SK-N-MC (cell line): ENCODE results near the gene NEURL1.

Experiments used
- DNase-seq: peaks from one replicate; pipeline ENCODE4 v3.0.0-alpha.2; 2011; ENCODE audit warnings: low read depth, low spot score
- H3K27ac ChIP-seq: fragments of 200-600 bp; sonication (generic); 2 replicates; pipeline ENCODE4 v1.5.1; 2016; ENCODE audit warnings: mixed run types
- H3K36me3 ChIP-seq: fragments of 200-600 bp; sonication (generic); 2 replicates; pipeline ENCODE4 v1.6.1; 2017; ENCODE audit warnings: antibody characterized with exemption, low read length, mixed read lengths; ENCODE audit not compliant: insufficient read depth
- H3K4me3 ChIP-seq: fragments of 200-600 bp; sonication (generic); 2 replicates; pipeline ENCODE4 v1.5.1; 2016
- H3K9ac ChIP-seq: fragments of 200-600 bp; sonication (generic); 2 replicates; pipeline ENCODE4 v1.8.0; 2017; ENCODE audit warnings: mixed run types, mixed read lengths; ENCODE audit not compliant: insufficient read length
- H3K9me3 ChIP-seq: fragments of 200-600 bp; sonication (generic); 2 replicates; pipeline ENCODE4 v1.6.1; 2017; ENCODE audit warnings: low read depth, mild to moderate bottlenecking, antibody characterized with exemption, low read length, moderate library complexity, mixed read lengths
- EZH2 ChIP-seq: fragments of 200-600 bp; sonication (generic); IDR thresholded peaks from one replicate; pipeline ENCODE4 v1.6.1; 2017; ENCODE audit warnings: antibody characterized with exemption
- FOXP2 ChIP-seq: optimal IDR thresholded peaks from 2 replicates; pipeline ENCODE3; 2011; ENCODE audit warnings: mild to moderate bottlenecking, moderate library complexity; ENCODE audit not compliant: insufficient read depth; ENCODE audit errors: extremely low read length, control extremely low read depth
- POLR2AphosphoS5 ChIP-seq: IDR thresholded peaks from 2 replicates; pipeline ENCODE4 v1.6.1; 2012; ENCODE audit warnings: mild to moderate bottlenecking, low read depth, low read length, borderline replicate concordance

Gene NEURL1

GRCh38 chr10:103543617-103544525, 50.4 kb downstream of the NEURL1 start:
- no peak overlapping the region for H3K9ac ChIP-seq
- H3K9me3 ChIP-seq = no peaks in the 10 kb centered on the region
- DNase-seq = no peak
- H3K4me3 ChIP-seq = no peak overlapping the region
- no peak for TF ChIP-seq POLR2AphosphoS5
- no peak for TF ChIP-seq FOXP2
- no peak for TF ChIP-seq EZH2
- H3K27ac ChIP-seq = no peak overlapping the region
- no peaks in the 10 kb centered on the region for H3K36me3 ChIP-seq

- TF ChIP-seq POLR2AphosphoS5 (no peak), FOXP2 (no peak), EZH2 (no peak)
- H3K27ac ChIP-seq = no peak overlapping the region
Observed at GRCh38 chr10:103544657-103545310, 51.3 kb downstream of the NEURL1 start.

GRCh38 chr10:103545366-103545765, 51.9 kb downstream of the NEURL1 start:
- H3K9ac ChIP-seq = no peak overlapping the region
- H3K36me3 ChIP-seq = no peaks in the 10 kb centered on the region
- DNase-seq = no peak
- H3K4me3 ChIP-seq = no peak overlapping the region
- no peaks in the 10 kb centered on the region for H3K9me3 ChIP-seq
- no peak overlapping the region for H3K27ac ChIP-seq
- TF ChIP-seq EZH2 (no peak), FOXP2 (no peak), POLR2AphosphoS5 (no peak)

More at GRCh38 chr10:103544657-103545310, 51.3 kb downstream of the NEURL1 start:
- Histone ChIP-seq H3K36me3 (no peaks in the 10 kb centered on the region), H3K4me3 (no peak overlapping the region), H3K9me3 (no peaks in the 10 kb centered on the region), H3K9ac (no peak overlapping the region)
- no peak for DNase-seq

- Histone ChIP-seq H3K9ac (no peak overlapping the region), H3K4me3 (no peak overlapping the region), H3K36me3 (no peaks in the 10 kb centered on the region), H3K27ac (no peak overlapping the region), H3K9me3 (no peaks in the 10 kb centered on the region)
- DNase-seq = no peak
- no peak for TF ChIP-seq POLR2AphosphoS5
- no peak for TF ChIP-seq EZH2
- TF ChIP-seq FOXP2 = no peak
Observed at GRCh38 chr10:103545771-103546281, 52.3 kb downstream of the NEURL1 start.

GRCh38 chr10:103546401-103546800, 52.9 kb downstream of the NEURL1 start:
- no peak overlapping the region for H3K27ac ChIP-seq
- no peak overlapping the region for H3K4me3 ChIP-seq
- H3K9me3 ChIP-seq = no peaks in the 10 kb centered on the region
- TF ChIP-seq POLR2AphosphoS5 = no peak
- TF ChIP-seq EZH2 = no peak
- TF ChIP-seq FOXP2 = no peak
- DNase-seq = no peak
- no peaks in the 10 kb centered on the region for H3K36me3 ChIP-seq
- no peak overlapping the region for H3K9ac ChIP-seq

- Histone ChIP-seq H3K4me3 (no peak overlapping the region), H3K9ac (no peak overlapping the region), H3K36me3 (no peaks in the 10 kb centered on the region), H3K27ac (no peak overlapping the region), H3K9me3 (no peaks in the 10 kb centered on the region)
- no peak for DNase-seq
- TF ChIP-seq FOXP2 (no peak), EZH2 (no peak), POLR2AphosphoS5 (no peak)
Observed at GRCh38 chr10:103547391-103547946, 54.0 kb downstream of the NEURL1 start.

- TF ChIP-seq FOXP2 (no peak), EZH2 (no peak), POLR2AphosphoS5 (no peak)
- Histone ChIP-seq H3K9ac (no peak overlapping the region), H3K27ac (no peak overlapping the region), H3K36me3 (no peaks in the 10 kb centered on the region), H3K4me3 (no peak overlapping the region), H3K9me3 (no peaks in the 10 kb centered on the region)
- no peak for DNase-seq
Observed at GRCh38 chr10:103548006-103548405, 54.5 kb downstream of the NEURL1 start.
